MM.1S (cell line): ENCODE measurements around the gene DNMT3A.

Experiments used
- DNase-seq: peaks from one replicate; pipeline ENCODE4 v3.0.0-alpha.2; 2015
- H2AFZ ChIP-seq: fragments of 300-600 bp; sonication (generic); 2 replicates; pipeline ENCODE4 v1.6.0; 2016; ENCODE audit warnings: antibody characterized with exemption, low read length
- H3F3A ChIP-seq: fragments of 300-600 bp; sonication (generic); 2 replicates; pipeline ENCODE4 v1.6.1; 2016; ENCODE audit warnings: mild to moderate bottlenecking, antibody characterized with exemption, low read length, moderate library complexity, mixed read lengths; ENCODE audit not compliant: insufficient read depth
- H3K27ac ChIP-seq: fragments of 300-600 bp; sonication (generic); 2 replicates; pipeline ENCODE4 v1.5.1; 2016; ENCODE audit warnings: mild to moderate bottlenecking, low read length
- H3K27me3 ChIP-seq: fragments of 300-600 bp; sonication (generic); replicated peaks from 2 replicates; pipeline ENCODE4 v1.6.0; 2016; ENCODE audit warnings: low read length; ENCODE audit not compliant: insufficient read depth
- H3K36me3 ChIP-seq: fragments of 300-600 bp; sonication (generic); replicated peaks from 2 replicates; pipeline ENCODE4 v1.6.1; 2016; ENCODE audit warnings: mild to moderate bottlenecking, low read length, mixed read lengths; ENCODE audit not compliant: insufficient read depth
- H3K4me1 ChIP-seq: fragments of 300-600 bp; sonication (generic); 2 replicates; pipeline ENCODE4 v1.6.1; 2016; ENCODE audit warnings: low read length, mixed read lengths
- H3K4me2 ChIP-seq: fragments of 300-600 bp; sonication (generic); 2 replicates; pipeline ENCODE4 v1.6.0; 2016; ENCODE audit warnings: low read depth, low read length
- H3K4me3 ChIP-seq: fragments of 300-600 bp; sonication (generic); 2 replicates; pipeline ENCODE4 v1.5.1; 2016; ENCODE audit warnings: low read length, mixed read lengths
- H3K79me2 ChIP-seq: fragments of 300-600 bp; sonication (generic); 2 replicates; pipeline ENCODE4 v1.6.1; 2016; ENCODE audit warnings: mixed run types, low read length, mixed read lengths
- H3K9ac ChIP-seq: fragments of 300-600 bp; sonication (generic); 2 replicates; pipeline ENCODE4 v1.6.1; 2016; ENCODE audit warnings: low read length, mixed read lengths
- H3K9me2 ChIP-seq: fragments of 300-600 bp; sonication (generic); replicated peaks from 2 replicates; pipeline ENCODE4 v1.6.1; 2016; ENCODE audit warnings: mild to moderate bottlenecking, low read length, mixed read lengths; ENCODE audit not compliant: insufficient read depth
- H3K9me3 ChIP-seq: fragments of 300-600 bp; sonication (generic); replicated peaks from 2 replicates; pipeline ENCODE4 v1.6.1; 2016; ENCODE audit warnings: mild to moderate bottlenecking, low read length, mixed read lengths; ENCODE audit not compliant: insufficient read depth
- H4K20me1 ChIP-seq: fragments of 300-600 bp; sonication (generic); 2 replicates; pipeline ENCODE4 v1.6.1; 2016; ENCODE audit warnings: mild to moderate bottlenecking, low read length, moderate library complexity, mixed read lengths; ENCODE audit not compliant: insufficient read depth
- CTCF ChIP-seq: fragments of 300-600 bp; sonication (generic); IDR thresholded peaks from 2 replicates; pipeline ENCODE4 v1.5.1; 2016; ENCODE audit warnings: antibody characterized with exemption, low read length, mixed read lengths
- EZH2 ChIP-seq: fragments of 300-600 bp; sonication (generic); optimal IDR thresholded peaks from 2 replicates; pipeline ENCODE3; 2017; ENCODE audit warnings: low read depth, mild to moderate bottlenecking, antibody characterized with exemption, low read length, mixed read lengths
- EZH2phosphoT487 ChIP-seq: fragments of 300-600 bp; sonication (generic); IDR thresholded peaks from 2 replicates; pipeline ENCODE4 v1.6.1; 2018; ENCODE audit warnings: antibody characterized with exemption, low read length

DNMT3A gene

GRCh38 chr2:25256488-25256875 lies 85.2 kb downstream of the DNMT3A start:
- no peak overlapping the region for H2AFZ ChIP-seq
- TF ChIP-seq CTCF (no peak), EZH2phosphoT487 (no peak), EZH2 (no peak)
- H3K9ac ChIP-seq, result no peak overlapping the region
- no peaks in the 10 kb centered on the region for H3K4me1 ChIP-seq
- no peak overlapping the region for H3K4me2 ChIP-seq
- H3K9me2 ChIP-seq, result no peaks in the 10 kb centered on the region
- H3K36me3 ChIP-seq, result no peaks in the 10 kb centered on the region
- H3K79me2 ChIP-seq, result no peaks in the 10 kb centered on the region
- no peaks in the 10 kb centered on the region for H3K9me3 ChIP-seq
- H3F3A ChIP-seq, result no peaks in the 10 kb centered on the region
- no peak overlapping the region for H3K4me3 ChIP-seq
- no peak for DNase-seq
- H4K20me1 ChIP-seq, result no peaks in the 10 kb centered on the region
- H3K27me3 ChIP-seq, result no peaks in the 10 kb centered on the region
- no peak overlapping the region for H3K27ac ChIP-seq

GRCh38 chr2:25255745-25256487 lies 85.8 kb downstream of the DNMT3A start:
- no peak overlapping the region for H3K4me3 ChIP-seq
- no peak for TF ChIP-seq CTCF
- no peak for TF ChIP-seq EZH2
- TF ChIP-seq EZH2phosphoT487, result no peak
- H3K36me3 ChIP-seq, result no peaks in the 10 kb centered on the region

GRCh38 chr2:25254961-25255360 lies 86.8 kb downstream of the DNMT3A start:
- Histone ChIP-seq H3K36me3 (no peaks in the 10 kb centered on the region), H3K9ac (no peak overlapping the region), H3K79me2 (no peaks in the 10 kb centered on the region), H3K9me2 (no peaks in the 10 kb centered on the region), H3K4me2 (no peak overlapping the region), H3K27ac (no peak overlapping the region), H3F3A (no peaks in the 10 kb centered on the region), H3K9me3 (no peaks in the 10 kb centered on the region), H3K4me3 (no peak overlapping the region), H3K27me3 (no peaks in the 10 kb centered on the region), H3K4me1 (no peaks in the 10 kb centered on the region), H2AFZ (no peak overlapping the region), H4K20me1 (no peaks in the 10 kb centered on the region)
- TF ChIP-seq CTCF (no peak), EZH2 (no peak), EZH2phosphoT487 (no peak)
- DNase-seq, result no peak

More at GRCh38 chr2:25255745-25256487, 85.8 kb downstream of the DNMT3A start:
- no peaks in the 10 kb centered on the region for H3K9me3 ChIP-seq
- no peaks in the 10 kb centered on the region for H3K79me2 ChIP-seq
- H3K4me2 ChIP-seq, result no peak overlapping the region
- no peaks in the 10 kb centered on the region for H4K20me1 ChIP-seq
- H3K4me1 ChIP-seq, result no peaks in the 10 kb centered on the region
- no peak overlapping the region for H2AFZ ChIP-seq
- DNase-seq, result no peak
- H3K27me3 ChIP-seq, result no peaks in the 10 kb centered on the region
- H3F3A ChIP-seq, result no peaks in the 10 kb centered on the region
- no peaks in the 10 kb centered on the region for H3K9me2 ChIP-seq
- H3K27ac ChIP-seq, result no peak overlapping the region
- no peak overlapping the region for H3K9ac ChIP-seq
